ENCODE measurements around the gene CDKL2.
"Not testable (repeated sequence)": the region's sequence is repeated elsewhere in the genome, so short reads cannot be mapped to it uniquely, and the experiment has no call there.

The CDKL2 gene

DNA sequence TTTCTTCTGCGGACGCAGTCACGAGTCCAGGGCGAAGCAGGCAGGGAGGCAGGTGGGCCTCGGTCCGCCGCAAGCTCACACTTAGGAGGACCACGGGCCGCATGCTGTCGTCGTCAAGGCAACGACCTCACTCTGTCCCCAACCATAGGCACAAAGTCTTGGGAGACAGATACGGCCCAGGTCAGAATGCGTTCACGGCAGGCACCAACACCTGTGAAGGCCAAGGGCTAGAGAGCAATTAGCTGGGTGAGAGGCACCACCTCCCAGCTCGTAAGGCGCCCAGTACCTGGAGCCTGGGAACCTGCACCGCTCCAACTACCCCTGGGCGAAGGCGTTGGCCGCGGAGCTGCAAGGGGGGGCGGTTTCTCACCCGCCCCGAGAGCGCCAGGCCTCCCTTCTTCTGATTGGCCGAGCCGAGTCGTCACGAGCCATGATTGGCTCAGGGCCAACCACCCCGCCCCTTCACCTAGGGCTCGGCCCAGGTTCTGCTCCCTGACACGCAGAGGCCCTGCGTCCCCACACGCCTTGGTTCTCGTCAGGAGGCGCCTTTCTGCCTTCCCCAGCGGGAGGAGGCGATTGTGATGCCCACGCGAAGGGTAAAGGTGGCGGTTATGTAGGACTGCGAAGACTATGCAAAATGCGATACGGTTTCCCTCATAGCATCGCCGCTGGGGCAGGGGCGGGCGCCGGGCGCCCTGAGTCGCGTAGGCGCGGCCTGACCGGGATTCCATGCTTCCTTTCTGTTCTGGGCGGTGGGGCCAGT lies at the start of gene CDKL2:
TSS of gene CDKL2 (minus strand) at position 355 of the 763 bp plus-strand sequence. CDS start 4,540 bp downstream, outside the sequence.
- peak; percentile 76 to 87 (median 84) for DNase-seq (ENCODE audit: low read depth in 4 of 4, low spot score in 1 of 4)

DNA sequence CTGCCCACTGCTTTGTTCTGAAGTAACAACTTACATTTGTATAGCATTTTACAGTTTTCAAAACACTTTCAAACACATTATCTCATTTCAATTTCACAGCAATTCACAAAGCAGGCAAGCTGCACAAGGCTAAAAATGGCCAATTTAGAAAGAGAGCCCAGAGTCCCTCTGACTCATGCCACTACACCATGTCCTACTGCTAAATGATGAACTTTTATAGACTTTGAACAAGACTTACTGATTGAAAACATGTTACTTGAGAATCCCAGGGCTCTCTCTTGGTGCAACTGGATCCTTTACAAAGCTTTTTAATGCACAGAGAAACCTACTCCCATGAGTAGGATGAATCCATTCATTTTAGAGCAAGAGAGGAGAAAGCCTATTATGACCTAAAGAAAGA lies 48.6 kb upstream of the CDKL2 start:
- DNase-seq (ENCODE audit: low read depth in 4 of 4, low spot score in 1 of 4), result no peak

DNA sequence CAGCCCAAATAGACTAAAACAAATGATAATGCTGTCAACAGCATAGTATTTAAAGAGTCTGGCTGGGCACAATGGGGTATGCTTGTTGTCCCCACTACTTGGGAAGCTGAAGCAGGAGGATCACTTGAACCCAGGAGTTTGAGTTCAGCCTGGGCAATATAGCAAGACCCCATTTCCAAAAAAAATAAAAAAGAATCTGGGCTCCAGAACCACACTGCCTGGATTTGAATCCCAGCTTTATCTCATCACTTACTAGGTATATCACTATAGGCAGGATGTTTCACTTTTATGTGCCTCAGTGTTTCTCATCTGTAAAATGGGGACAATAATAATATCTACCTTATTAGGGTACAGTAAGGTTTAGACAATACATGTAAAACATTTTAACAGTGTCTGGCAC lies 48.1 kb upstream of the CDKL2 start:
- DNase-seq (ENCODE audit: low read depth in 4 of 4, low spot score in 1 of 4), result no peak

- no peak for DNase-seq (ENCODE audit: low read depth in 4 of 4, low spot score in 1 of 4)
Measured at GRCh38 chr4:75675004-75675531, 44.7 kb upstream of the CDKL2 start.

DNA sequence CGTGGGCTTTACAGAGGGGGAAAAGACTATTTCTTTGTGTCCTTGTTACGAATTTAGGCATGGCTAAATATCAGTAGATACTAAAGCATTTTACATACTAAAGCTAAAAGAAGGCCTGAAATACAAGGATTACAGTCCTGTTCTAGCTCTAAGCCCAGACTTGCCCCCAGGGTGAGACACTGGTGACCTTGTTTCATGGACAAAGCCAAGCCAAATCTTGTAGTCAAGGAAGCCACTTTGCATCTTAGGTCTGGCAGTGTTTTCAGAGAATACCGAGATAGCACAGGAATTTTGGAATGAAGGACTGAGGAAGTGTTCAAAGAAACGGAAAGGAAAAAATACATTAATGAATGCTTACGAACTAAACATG lies 43.6 kb upstream of the CDKL2 start:
- DNase-seq (ENCODE audit: low read depth in 4 of 4, low spot score in 1 of 4), result no peak

- peak; percentile 87 to 96 (median 92) for DNase-seq (ENCODE audit: low read depth in 4 of 4, low spot score in 1 of 4)
Measured at GRCh38 chr4:75673027-75673958, 43.0 kb upstream of the CDKL2 start, which contains the start of gene G3BP2. Gene G3BP2 (minus strand): TSS chr4:75673411. CDS start chr4:75662025, 11,386 bp downstream.

GRCh38 chr4:75672461-75673026 lies 42.2 kb upstream of the CDKL2 start:
- DNase-seq (ENCODE audit: low read depth in 4 of 4, low spot score in 1 of 4), result peak; percentile 64 to 75 (median 68)

GRCh38 chr4:75671802-75672421 lies 41.6 kb upstream of the CDKL2 start:
- DNase-seq (ENCODE audit: low read depth in 4 of 4, low spot score in 1 of 4), result no peak

DNA sequence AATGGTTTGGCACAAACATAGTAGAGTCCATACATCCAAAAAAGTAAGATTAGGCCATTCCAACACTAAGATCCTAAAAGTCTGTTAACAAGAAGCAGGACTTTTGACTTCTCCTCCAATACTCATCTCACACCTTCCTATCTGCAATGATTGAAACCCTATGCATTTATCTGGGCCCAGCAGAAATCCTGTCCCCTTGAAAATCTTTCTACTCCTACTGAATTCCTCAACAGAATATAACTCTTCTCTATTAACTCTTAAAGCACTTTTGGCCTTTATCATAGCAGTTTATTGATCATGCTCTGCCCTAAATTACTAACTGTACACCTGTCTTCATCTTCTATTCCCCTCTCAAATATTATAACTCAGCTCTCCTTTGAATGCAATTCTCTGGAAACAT lies 38.3 kb upstream of the CDKL2 start:
- no peak for DNase-seq (ENCODE audit: low read depth in 4 of 4, low spot score in 1 of 4)

- DNase-seq (ENCODE audit: low read depth in 4 of 4, low spot score in 1 of 4), result not testable (repeated sequence)
Measured at GRCh38 chr4:75667636-75668035, 37.3 kb upstream of the CDKL2 start.

- no peak for DNase-seq (ENCODE audit: low read depth in 4 of 4, low spot score in 1 of 4)
Measured at GRCh38 chr4:75666299-75666698, 36.0 kb upstream of the CDKL2 start.

GRCh38 chr4:75664604-75665003 lies 34.3 kb upstream of the CDKL2 start:
- DNase-seq (ENCODE audit: low read depth in 4 of 4, low spot score in 1 of 4), result not testable (repeated sequence)

GRCh38 chr4:75662626-75663025 lies 32.3 kb upstream of the CDKL2 start:
- no peak for DNase-seq (ENCODE audit: low read depth in 4 of 4, low spot score in 1 of 4)

DNA sequence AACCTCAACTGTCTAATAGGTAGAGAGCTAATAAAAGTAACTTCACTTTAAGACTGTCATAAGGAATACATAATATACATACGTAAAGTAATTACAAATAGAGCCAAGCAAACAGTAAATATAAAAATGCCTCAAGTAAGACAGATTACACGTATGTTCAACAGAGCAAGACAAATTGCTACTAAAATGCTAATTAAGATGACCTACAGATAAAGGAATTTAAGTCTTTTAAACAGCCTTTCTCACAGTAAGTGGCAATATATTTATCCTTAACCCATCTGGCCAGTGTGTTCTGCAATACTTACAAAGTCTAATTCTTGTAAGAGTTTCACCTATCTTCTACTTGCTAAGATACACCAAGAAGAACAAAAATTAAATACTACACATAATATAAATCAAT lies 30.2 kb upstream of the CDKL2 start:
- no peak for DNase-seq (ENCODE audit: low read depth in 4 of 4, low spot score in 1 of 4)

DNA sequence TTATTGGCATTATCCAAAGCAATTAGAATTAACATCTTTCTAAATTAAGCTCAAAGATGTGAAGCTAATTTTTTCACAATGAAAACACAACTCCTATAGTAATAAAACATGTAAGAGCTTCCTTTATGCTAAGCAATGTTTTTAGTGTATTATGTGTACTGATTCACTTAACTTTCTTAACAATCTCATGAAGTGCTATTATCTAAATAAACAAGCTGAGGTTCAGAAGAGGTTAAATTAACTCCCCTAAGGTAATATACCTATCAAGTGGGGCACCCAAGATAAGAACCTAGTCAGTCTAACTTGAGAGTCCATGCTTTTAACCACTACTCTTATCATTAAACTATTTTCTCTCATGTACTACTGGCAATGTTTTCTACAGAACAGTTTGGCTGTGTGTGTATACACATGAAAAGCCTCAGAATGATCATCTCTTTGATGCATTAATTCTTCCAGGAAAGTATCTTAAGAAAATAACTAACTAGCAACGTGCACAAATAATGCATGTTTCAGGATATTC lies 29.2 kb upstream of the CDKL2 start:
- no peak for DNase-seq (ENCODE audit: low read depth in 4 of 4, low spot score in 1 of 4)

DNA sequence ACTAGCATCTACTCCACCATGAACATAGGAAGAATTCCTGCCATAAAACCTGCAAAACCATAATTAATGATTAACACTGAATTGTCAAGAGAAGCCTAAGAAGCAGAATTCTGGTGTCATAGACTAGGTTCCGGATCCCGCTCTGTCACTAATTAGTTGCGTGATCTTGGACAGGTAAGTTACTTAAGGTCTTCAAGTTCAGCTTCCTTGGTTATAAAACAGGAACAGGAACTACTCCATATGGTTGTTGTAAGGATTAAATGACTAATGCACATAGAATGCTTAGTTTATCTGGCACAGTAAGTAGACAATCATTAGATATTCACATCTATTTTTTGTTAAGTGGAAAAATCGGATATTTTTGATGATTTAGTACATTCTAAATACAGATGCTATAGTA lies 28.5 kb upstream of the CDKL2 start:
- DNase-seq (ENCODE audit: low read depth in 4 of 4, low spot score in 1 of 4), result no peak

- no peak for DNase-seq (ENCODE audit: low read depth in 4 of 4, low spot score in 1 of 4)
Measured at GRCh38 chr4:75655562-75655961, 25.2 kb upstream of the CDKL2 start.

DNA sequence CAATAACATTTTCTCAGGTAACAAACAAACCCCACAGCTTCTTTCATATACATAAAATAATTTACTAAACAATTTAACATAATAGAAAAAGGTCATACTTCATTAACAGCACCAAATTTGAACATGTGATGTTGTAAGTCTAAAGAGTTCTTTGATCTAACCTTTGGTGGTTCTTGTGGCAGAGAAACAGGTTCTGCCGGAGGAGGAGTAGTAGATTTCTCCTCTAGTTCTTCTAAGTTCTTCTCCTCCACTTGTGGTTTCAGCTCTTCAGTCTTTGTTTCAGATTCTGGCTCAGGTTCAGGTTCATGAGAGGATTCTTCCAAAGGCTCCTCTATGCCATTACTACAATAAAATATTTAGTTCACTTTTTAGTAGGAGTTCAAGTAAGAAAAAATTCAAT lies 24.6 kb upstream of the CDKL2 start:
- DNase-seq (ENCODE audit: low read depth in 4 of 4, low spot score in 1 of 4), result no peak

GRCh38 chr4:75653845-75654503 lies 23.6 kb upstream of the CDKL2 start:
- DNase-seq (ENCODE audit: low read depth in 4 of 4, low spot score in 1 of 4), result no peak

DNA sequence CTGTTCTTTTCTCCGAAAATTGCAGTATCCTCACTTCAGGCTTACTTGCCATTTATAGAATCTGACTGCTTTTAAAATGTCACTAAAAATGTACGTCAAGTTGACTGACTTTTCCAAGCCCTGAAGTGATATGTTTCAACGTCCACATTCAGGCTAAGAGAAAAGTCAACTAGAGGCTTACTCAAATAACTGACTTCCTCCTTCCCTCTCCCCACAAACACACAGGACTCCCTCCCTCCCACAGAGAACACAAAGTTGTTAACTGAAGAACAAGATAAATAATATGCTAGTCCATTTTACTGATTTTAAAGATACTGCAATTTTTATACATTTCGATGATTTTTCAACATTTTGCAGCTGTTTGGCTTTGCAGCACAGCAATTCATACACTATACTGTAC lies 13.8 kb upstream of the CDKL2 start:
- DNase-seq (ENCODE audit: low read depth in 4 of 4, low spot score in 1 of 4), result no peak
